MG63 (cell line): ENCODE results near the gene ZSWIM6. TPM values are rescaled to one million over a fixed set of nuclear protein-coding genes. Genes with fewer than 3 reads are reported as not detected.
A peak's percentile ranks its signal among the peaks of the same experiment; 100 is the strongest.

Experiments used
- DNase-seq: peaks from one replicate; pipeline ENCODE4 v3.0.0-alpha.2; 2020
- H3K27me3 ChIP-seq: fragments of 250-450 bp; sonication (Bioruptor Pico); 2 replicates; pipeline ENCODE4 v1.5.1; 2020; ENCODE audit warnings: mild to moderate bottlenecking, moderate library complexity
- H3K36me3 ChIP-seq: fragments of 250-450 bp; sonication (Bioruptor Pico); 2 replicates; pipeline ENCODE4 v1.5.1; 2020; ENCODE audit warnings: mild to moderate bottlenecking, moderate library complexity
- H3K4me3 ChIP-seq: fragments of 250-450 bp; sonication (Bioruptor Pico); 2 replicates; pipeline ENCODE4 v1.5.1; 2020; ENCODE audit warnings: mild to moderate bottlenecking, moderate library complexity
- H3K9me3 ChIP-seq: fragments of 250-450 bp; sonication (Bioruptor Pico); 2 replicates; pipeline ENCODE4 v1.5.1; 2020; ENCODE audit warnings: mild to moderate bottlenecking, moderate library complexity
- total RNA-seq: library from RNA; depleted of rRNA; stranded (reverse); fragments of >200 nt; shearing (Covaris generic); gene quantifications from 2 replicates; pipeline ENCODE4 v1.2.3, GENCODE V29; 2014; ENCODE audit warnings: low replicate concordance

Gene ZSWIM6
- total RNA-seq, 1 experiment from 2014 or later = 3.3 TPM

DNA sequence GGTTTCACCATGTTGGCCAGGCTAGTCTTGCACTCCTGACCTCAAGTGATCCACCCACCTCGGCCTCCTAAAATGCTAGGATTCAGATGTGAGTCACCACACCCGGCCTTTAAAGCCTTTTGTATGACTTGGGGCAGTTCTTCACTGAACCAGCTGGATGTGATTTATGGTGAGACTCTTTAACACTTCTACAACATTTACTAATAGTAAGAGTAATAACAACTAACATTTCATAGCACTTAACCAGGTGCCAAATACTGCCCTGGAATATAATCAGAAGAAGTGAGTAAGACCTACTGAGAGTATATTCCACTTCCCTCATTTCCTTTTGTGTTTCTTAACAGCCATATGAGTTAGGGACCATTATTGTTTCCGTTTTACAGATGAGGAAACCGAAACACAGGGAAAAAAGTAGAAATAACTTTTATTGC lies 10.0 kb downstream of the ZSWIM6 start:
- DNase-seq = peak; percentile 81

DNA sequence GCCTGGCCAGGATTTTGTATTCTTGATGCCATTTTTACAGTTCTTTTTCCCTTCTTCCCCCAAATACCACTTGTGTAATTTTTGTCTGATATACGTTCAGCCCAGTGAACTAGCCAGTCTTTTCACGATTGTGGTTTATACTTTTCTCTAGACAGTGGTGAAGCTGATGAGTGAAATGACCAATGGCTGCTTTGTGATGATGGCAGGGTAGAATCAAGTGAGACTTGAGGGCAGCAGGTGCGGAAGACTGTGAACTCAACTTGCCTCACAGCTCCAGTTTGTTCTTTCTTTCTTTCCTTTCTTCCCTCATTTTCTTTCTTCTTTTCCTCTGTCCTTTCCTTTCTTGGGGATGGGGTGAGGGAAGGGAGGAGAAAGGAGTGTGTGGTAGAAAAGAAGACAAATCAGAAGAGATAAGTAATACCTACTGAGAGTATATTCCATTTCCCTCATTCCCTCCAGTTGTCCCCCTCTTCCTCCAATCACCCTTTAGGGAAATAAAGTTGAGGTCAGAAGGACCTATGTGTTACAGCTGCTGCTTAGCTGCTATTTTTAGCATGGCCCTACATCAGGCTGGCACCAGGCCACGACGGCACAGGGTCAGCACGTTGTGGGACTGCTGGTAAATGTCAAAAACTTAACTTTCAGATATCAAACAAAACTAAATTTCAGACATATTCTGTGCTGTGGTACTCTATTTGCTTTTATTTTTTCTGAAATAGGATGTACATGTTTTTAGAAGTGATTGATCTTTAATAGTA lies 12.3 kb downstream of the ZSWIM6 start:
- no peaks in the 10 kb centered on the region for H3K36me3 ChIP-seq
- no peaks in the 10 kb centered on the region for H3K27me3 ChIP-seq
- H3K9me3 ChIP-seq = no peaks in the 10 kb centered on the region
- no peak for DNase-seq
- no peak overlapping the region for H3K4me3 ChIP-seq

More for the DNA sequence above, 10.0 kb downstream of the ZSWIM6 start:
- Histone ChIP-seq H3K36me3 (no peaks in the 10 kb centered on the region), H3K27me3 (no peaks in the 10 kb centered on the region), H3K4me3 (no peak overlapping the region), H3K9me3 (no peaks in the 10 kb centered on the region)

DNA sequence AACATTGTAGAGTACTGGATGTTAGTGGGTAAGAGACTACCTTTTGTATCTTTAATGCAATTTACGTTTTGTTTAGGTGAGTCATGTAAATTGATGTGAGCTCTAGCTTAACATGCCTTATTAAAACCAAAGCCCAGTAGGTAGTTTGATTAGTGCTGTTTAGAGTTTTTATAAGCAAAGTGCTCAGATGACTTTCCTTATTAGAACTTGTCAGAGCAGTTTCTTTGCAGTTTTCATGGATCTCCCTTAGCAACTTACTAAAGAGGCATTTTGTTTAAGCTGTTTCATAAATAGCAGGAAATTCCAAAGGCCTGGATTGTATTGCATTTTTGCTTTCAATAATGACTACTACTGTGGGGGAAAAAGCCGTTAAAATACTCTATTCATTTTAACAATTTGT lies 14.5 kb downstream of the ZSWIM6 start:
- Histone ChIP-seq H3K4me3 (no peak overlapping the region), H3K9me3 (no peaks in the 10 kb centered on the region), H3K27me3 (no peaks in the 10 kb centered on the region), H3K36me3 (no peaks in the 10 kb centered on the region)
- DNase-seq = no peak

DNA sequence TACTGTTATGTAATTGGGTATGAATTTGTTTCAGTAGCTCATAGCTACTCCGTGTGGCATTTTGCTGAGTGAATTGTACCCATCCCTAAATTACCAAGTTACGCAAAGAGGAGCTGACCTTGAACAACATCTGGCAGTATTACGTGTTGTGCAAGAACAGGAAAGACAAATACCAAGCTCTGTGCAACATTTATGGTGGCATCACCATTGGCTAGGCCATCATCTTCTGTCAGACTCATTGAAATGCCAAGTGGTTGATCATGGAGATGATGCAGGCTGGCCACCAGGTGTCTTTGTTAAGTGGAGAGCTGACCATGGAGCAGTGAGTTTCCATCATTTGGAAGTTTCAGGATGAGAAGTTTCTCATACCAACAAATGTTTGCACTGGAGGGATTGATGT lies 15.0 kb downstream of the ZSWIM6 start:
- H3K4me3 ChIP-seq = no peak overlapping the region
- no peaks in the 10 kb centered on the region for H3K27me3 ChIP-seq
- no peak for DNase-seq
- no peaks in the 10 kb centered on the region for H3K36me3 ChIP-seq
- no peaks in the 10 kb centered on the region for H3K9me3 ChIP-seq

DNA sequence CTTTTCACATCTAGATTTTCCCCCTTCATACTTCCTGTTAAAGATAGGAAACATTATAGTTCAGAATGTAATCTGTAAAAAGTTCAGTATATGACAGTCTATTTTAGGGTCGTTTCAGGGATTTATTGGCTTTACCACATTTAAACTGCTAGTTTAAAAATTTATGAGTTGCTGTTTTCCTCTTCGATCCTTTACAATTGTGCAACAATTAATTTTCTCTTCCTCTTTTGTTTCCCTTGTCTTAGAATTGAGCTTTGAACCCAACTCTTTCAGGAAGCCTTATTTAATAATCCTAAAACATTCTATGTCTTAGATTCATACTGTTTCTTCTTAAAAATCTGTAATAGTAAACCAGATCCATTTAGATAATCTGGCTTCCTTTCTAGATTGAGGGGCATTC lies 16.4 kb downstream of the ZSWIM6 start:
- H3K27me3 ChIP-seq = no peaks in the 10 kb centered on the region
- H3K36me3 ChIP-seq = no peaks in the 10 kb centered on the region
- H3K9me3 ChIP-seq = no peaks in the 10 kb centered on the region
- no peak for DNase-seq
- H3K4me3 ChIP-seq = no peak overlapping the region

DNA sequence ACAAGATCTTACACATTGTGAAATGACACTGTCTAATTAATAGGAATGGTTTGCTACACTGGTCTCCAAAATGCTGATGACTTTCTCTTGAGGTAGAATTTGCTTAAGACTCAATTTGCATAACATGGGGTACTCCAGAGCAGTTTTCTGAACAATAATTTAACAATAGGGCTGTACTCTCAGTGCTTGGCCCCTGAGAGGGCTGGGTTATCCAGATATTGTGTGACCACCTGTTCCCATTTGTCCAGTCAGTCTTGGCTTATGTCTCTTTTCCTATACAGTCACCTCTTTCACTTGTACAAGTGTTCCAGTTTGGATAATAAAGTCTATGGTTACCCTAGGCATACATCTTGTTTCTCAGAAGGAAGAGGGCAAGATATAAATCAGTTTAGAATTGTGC lies 17.9 kb downstream of the ZSWIM6 start:
- Histone ChIP-seq H3K27me3 (no peaks in the 10 kb centered on the region), H3K4me3 (no peak overlapping the region), H3K9me3 (no peaks in the 10 kb centered on the region), H3K36me3 (no peaks in the 10 kb centered on the region)
- no peak for DNase-seq

DNA sequence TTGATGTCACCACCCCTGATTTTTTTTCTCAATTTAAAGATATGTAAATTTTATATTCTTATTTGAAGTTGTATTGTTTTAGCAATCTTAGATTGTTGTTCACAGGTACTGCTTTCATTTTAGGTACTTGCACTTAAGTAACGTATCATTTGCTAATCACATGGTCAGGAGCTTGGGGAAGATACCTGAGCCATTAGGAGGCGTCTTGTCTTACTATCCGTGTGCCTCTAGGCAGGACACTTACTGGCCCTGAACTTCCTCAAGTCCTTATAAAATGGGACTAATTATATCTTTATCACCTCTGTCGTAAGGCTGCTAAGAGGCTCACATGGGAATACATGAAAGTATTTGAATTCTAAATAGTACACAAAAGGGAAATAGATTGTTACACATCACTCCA lies 18.5 kb downstream of the ZSWIM6 start:
- DNase-seq = no peak

DNA sequence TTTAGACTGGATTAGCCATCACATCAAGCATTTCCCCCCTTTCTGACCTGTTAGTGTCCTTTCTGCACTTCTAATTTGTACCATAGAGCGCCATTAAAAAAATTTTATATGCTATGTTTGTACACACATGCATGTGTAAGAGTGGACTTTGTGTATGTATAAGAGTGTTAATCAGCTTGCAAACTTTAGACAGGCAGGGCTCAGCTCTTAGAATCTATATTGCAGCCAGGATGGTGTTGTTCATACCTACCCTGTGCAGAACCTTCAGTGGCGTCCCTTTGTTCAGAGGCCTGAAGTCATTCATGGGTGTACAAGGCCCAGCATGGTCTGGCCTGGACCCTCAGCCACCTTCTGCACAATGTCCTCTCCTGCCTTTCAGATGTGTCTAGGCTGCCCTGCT lies 19.7 kb downstream of the ZSWIM6 start:
- Histone ChIP-seq H3K27me3 (no peaks in the 10 kb centered on the region), H3K9me3 (peaks cover 4% of the 10 kb centered on the region), H3K36me3 (no peaks in the 10 kb centered on the region), H3K4me3 (no peak overlapping the region)
- DNase-seq = no peak

More for the DNA sequence above, 18.5 kb downstream of the ZSWIM6 start:
- Histone ChIP-seq H3K9me3 (no peaks in the 10 kb centered on the region), H3K27me3 (no peaks in the 10 kb centered on the region), H3K36me3 (no peaks in the 10 kb centered on the region), H3K4me3 (no peak overlapping the region)

DNA sequence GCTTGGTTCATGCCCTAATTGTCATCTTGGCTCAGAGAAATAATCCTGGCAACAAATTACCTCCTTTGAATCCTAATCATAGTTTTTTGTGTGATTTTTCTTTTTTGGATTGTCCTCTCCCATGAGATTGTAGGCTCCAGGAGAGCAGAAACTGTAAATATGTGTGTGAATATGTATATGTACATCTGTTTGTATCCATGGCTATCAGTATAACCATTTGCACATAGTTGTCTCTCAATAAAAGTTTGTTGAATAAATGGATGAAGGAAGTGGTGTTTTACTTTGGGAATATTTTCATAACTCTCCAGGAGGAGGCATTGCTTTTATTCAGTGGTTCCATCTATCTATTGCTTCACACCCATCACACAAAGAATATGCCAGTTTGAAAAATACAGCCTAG lies 20.1 kb downstream of the ZSWIM6 start:
- peaks cover 9% of the 10 kb centered on the region for H3K9me3 ChIP-seq
- DNase-seq = no peak
- no peaks in the 10 kb centered on the region for H3K36me3 ChIP-seq
- H3K27me3 ChIP-seq = no peaks in the 10 kb centered on the region
- H3K4me3 ChIP-seq = no peak overlapping the region

DNA sequence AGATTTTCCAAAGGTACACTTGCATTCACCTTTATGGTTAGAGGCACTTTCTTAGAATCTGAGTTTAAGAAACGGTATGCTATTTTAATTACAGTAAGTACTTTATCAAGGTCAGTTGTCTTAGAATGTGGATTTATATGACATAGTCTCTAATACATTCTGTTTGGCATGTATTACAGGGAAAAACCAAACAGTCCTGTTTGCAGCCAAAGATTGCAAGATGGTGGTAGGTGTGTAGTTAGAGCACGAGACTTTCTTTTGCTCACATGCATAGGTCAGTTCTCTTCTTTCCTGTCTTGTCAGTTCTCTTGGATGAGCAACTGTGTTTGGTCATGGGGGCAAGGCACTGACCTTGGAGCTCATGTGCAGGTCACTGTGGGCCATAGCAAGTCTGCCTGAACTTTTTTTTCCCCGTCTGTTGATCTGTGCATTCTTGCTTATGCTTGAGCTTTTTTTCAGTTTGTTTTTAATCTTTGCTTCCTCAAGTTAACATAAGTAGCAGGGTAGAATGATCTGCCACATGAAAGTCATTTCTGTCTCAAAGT lies 20.6 kb downstream of the ZSWIM6 start:
- DNase-seq = no peak
- Histone ChIP-seq H3K27me3 (no peaks in the 10 kb centered on the region), H3K36me3 (no peaks in the 10 kb centered on the region), H3K9me3 (peaks cover 13% of the 10 kb centered on the region), H3K4me3 (no peak overlapping the region)

DNA sequence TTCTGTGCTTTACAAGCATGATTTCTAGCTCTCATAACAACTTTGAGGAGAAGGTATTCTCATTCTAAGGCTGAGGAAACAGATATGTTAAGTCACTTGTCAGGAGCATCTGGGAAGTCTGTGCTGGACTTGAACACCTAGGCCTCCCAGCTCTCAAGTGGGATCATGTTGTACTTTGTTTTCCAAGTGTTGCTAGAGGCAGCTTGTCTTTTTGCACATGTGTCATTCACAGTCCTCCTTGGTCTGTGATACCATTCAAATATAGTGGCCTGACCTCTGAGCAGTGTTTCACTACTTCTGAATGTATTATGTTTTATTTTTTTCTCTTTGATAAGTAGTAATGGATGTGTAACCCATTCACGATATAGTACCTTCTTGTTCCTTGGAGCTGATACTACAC lies 21.2 kb downstream of the ZSWIM6 start:
- no peaks in the 10 kb centered on the region for H3K27me3 ChIP-seq
- no peaks in the 10 kb centered on the region for H3K36me3 ChIP-seq
- no peak overlapping the region for H3K4me3 ChIP-seq
- no peak for DNase-seq
- peaks cover 17% of the 10 kb centered on the region for H3K9me3 ChIP-seq

DNA sequence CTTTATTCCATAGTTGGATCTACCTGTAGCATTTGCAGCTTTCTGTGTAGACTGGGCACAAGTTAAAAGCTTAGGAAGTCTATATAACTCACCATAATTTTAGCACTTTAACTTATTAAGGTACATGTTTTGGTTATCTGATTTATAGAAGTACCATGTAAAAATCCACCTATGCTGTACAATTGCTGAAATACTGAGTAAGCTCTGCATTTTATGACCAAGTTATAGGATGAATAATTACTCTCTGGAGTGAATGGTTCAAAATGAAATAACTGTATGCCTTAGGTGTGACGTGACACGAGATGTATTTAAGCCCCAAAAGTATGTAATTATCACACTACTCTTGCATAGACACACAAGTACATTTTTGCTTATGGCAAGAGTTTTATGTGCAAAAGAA lies 22.1 kb downstream of the ZSWIM6 start:
- Histone ChIP-seq H3K27me3 (no peaks in the 10 kb centered on the region), H3K36me3 (no peaks in the 10 kb centered on the region), H3K9me3 (peaks cover 17% of the 10 kb centered on the region), H3K4me3 (no peak overlapping the region)
- no peak for DNase-seq

DNA sequence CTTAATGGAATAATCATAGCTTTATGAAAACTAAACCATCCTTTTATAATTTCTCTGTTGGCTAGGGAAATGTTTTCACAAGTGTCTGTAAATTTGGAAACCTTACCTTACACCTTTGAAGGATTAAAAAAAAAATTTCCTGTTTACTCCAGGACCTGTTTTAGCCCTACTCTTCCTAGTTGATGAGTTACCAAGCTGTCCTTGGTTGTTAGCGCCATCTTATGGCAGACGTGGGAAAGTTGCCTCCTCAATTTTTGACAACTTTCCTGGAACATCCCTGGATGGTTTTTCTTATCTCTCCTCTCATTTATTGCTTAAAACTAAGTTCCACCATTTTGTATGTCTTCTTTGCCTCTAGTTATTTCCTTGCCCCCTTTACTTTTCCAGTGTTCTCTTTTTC lies 25.7 kb downstream of the ZSWIM6 start:
- H3K36me3 ChIP-seq = peaks cover 2% of the 10 kb centered on the region; the same call in 1 of the 2 replicates
- no peak for DNase-seq

DNA sequence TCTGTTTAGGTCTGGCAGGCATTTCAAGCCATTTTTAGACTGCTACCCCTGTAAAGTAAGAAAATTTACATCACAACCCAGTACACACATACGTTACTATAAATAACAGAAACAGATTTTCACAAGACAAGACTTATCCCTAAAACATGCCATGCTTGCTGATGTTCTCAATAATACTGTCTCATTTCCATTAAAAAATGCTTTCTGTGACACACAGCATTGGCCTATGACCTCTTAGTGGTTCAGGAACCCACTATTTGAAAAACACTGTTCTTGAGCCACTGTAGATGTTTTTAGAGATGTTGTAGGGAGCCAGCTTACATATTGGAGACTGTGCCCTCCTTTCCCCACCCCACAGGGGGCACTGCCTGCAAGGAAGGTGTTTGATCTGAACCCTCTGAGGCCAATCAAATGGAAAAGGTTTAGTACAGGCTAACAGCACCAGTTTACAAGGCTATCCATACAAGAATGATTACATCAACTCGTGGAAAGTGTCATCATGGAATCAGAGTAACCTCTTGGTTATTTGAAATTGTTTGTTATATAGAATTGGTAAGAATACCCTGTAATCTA lies 30.8 kb downstream of the ZSWIM6 start:
- no peak overlapping the region for H3K4me3 ChIP-seq
- peaks cover 4% of the 10 kb centered on the region; the same call in 1 of the 2 replicates for H3K36me3 ChIP-seq
- peaks cover 3% of the 10 kb centered on the region; the same call in 1 of the 2 replicates for H3K9me3 ChIP-seq
- no peaks in the 10 kb centered on the region for H3K27me3 ChIP-seq
- DNase-seq = no peak

More for the DNA sequence above, 25.7 kb downstream of the ZSWIM6 start:
- H3K9me3 ChIP-seq = peaks cover 17% of the 10 kb centered on the region
- no peaks in the 10 kb centered on the region for H3K27me3 ChIP-seq
- no peak overlapping the region for H3K4me3 ChIP-seq

DNA sequence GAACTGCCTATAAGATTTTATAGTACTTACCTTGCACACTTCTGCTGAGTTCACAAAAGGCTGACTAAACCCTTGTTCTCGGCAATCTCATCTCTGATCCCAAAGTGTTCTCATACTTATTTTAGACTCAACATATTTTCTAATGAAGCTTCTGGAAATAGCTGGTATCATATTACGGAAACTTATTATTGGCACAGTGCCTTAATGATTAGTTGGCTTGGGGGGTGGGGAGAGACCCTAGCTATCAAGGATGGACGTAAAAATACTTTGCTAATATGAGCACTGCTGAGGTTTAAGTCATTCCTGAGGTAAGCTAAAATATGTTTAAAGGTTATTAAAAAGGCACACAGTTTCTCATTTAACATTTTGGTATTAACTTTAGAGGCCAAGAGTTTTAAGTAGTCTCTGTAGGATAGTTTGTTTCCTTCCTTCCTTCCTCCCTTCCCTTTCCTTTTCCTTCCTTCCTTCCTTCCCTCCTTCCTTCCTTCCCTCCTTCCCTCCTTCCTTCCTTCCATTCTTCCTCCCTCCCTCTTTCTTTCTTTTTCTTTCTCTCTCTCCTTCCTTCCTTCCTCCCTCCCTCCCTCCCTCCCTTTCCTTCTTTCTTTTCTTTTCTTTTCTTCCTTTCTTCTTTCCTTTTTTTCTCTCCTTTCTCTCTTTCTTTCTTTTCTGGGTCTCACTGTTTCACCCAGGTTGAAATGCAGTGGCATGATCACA lies 31.5 kb downstream of the ZSWIM6 start:
- Histone ChIP-seq H3K36me3 (peaks cover 4% of the 10 kb centered on the region; the same call in 1 of the 2 replicates), H3K4me3 (no peak overlapping the region), H3K27me3 (no peaks in the 10 kb centered on the region), H3K9me3 (no peaks in the 10 kb centered on the region)
- no peak for DNase-seq

DNA sequence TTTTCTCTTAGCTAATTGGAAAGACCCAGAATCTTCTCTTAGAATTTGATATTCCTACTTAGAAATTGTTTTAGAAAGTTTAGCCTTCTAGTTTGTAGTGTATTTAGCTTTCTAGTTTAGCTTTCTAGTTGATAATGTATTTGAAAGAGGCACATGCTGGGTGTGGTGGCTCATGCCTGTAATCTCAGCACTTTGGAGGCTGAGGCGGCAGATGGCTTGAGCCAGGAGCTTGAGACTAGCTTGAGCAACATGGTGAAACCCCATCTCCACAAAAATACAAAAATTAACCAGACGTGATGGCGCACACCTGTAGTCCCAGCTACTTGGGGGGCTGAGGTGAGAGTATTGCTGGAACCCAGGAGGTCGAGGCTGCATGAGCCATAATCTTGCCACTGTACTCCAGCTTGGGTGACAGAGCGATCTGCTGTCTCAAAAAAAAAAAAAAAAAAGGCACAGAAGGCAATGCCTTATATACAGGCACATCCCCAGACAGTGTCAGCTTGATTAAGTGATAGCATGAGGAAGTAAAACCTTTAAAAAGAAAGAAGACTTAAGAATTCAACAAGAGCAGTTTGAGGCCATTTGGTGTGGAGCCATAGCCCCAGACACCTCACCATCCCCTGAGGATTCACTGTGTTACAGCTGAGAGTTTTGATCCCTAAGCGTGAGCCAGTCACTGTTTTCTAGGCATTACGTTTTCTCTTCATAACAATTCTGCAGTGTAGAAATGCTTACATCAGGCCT lies 34.6 kb downstream of the ZSWIM6 start:
- no peak overlapping the region for H3K4me3 ChIP-seq
- no peak for DNase-seq
- peaks cover 4% of the 10 kb centered on the region; the same call in 1 of the 2 replicates for H3K36me3 ChIP-seq
- H3K9me3 ChIP-seq = no peaks in the 10 kb centered on the region
- H3K27me3 ChIP-seq = no peaks in the 10 kb centered on the region

DNA sequence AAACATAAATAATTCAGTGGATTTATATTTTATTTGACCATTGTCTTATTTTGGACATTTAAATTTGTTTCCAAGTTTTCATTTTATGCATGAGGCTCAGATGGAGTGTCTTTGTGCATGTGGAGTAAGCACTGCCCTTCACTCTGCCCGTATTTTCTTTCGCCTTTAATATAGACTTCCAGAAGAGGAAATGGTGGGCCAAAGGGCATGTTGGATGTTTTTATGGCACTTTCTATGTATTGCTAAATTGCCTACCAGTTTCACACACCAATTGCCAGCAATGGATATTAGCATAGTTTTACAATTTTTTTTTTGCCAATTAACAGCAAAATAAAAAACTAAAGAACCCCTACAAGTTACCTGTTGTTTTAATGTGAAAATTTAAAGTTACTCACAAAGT lies 38.4 kb downstream of the ZSWIM6 start:
- DNase-seq = no peak
- Histone ChIP-seq H3K36me3 (no peaks in the 10 kb centered on the region), H3K4me3 (no peak overlapping the region), H3K9me3 (no peaks in the 10 kb centered on the region), H3K27me3 (no peaks in the 10 kb centered on the region)
